ENCODE data around the gene CTIF. TPM values are rescaled to one million over a fixed set of nuclear protein-coding genes. Genes with fewer than 3 reads are reported as not detected.

The CTIF gene
- total RNA-seq, 1 donor from 2014 or later: 72.4 TPM

DNA sequence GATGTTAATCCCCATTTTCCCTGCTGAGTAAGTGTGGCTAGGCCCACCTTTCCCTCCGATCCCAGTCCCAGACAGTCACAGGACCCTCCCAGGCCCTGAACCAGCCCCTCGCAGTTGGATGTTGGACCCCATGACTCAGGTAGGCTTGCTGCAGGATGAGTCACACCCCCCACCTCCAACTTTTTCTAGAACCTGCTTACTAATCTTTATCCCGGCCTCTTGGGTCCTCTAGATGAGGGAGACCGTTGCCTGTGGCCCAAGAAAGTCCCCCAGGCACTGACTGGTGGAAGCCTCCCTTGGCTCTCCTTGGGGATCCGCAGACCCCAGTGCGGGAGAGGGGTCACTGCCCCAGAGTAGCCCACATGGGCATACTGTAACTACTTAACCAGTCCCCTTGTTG lies 313.5 kb downstream of the CTIF start:
- H3K4me1 ChIP-seq: peaks cover 22% of the 10 kb centered on the region
- no peaks in the 10 kb centered on the region for H3K36me3 ChIP-seq
- intact Hi-C loops (cut with DNase I): no loop called here
- ATAC-seq: no peak
- no peak overlapping the region for H3K27ac ChIP-seq
- no peak for DNase-seq
- H3K4me3 ChIP-seq: no peak overlapping the region
- H3K9me3 ChIP-seq: no peaks in the 10 kb centered on the region
- no peaks in the 10 kb centered on the region for H3K27me3 ChIP-seq
- TF ChIP-seq, protein P1, sequence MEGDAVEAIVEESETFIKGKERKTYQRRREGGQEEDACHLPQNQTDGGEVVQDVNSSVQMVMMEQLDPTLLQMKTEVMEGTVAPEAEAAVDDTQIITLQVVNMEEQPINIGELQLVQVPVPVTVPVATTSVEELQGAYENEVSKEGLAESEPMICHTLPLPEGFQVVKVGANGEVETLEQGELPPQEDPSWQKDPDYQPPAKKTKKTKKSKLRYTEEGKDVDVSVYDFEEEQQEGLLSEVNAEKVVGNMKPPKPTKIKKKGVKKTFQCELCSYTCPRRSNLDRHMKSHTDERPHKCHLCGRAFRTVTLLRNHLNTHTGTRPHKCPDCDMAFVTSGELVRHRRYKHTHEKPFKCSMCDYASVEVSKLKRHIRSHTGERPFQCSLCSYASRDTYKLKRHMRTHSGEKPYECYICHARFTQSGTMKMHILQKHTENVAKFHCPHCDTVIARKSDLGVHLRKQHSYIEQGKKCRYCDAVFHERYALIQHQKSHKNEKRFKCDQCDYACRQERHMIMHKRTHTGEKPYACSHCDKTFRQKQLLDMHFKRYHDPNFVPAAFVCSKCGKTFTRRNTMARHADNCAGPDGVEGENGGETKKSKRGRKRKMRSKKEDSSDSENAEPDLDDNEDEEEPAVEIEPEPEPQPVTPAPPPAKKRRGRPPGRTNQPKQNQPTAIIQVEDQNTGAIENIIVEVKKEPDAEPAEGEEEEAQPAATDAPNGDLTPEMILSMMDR (IDR thresholded peaks at IDR 0.05): no peak

DNA sequence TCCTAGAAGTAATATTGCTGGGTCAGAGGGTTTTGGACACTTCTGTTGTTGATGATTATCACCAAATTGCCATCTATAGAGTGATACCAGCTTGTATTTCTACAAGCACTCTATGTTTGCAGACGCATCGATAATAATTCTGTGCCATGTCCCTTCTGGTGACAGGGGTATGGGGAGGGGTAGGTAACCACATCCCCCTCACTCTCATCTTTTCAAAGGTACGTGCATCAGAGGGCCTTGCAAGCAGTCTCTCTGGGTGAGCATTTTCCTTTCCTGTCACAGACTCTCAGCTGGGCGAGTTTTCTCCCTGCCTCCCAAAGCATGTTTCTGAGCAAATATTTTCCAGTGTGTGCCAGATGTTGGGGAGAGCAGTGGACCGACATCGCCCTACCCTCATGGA lies 314.0 kb downstream of the CTIF start:
- Histone ChIP-seq H3K4me3 (no peak overlapping the region), H3K27ac (no peak overlapping the region), H3K27me3 (no peaks in the 10 kb centered on the region), H3K36me3 (no peaks in the 10 kb centered on the region), H3K4me1 (peaks cover 22% of the 10 kb centered on the region), H3K9me3 (no peaks in the 10 kb centered on the region)
- intact Hi-C loops (cut with DNase I): no loop called here
- TF ChIP-seq, protein P1 (IDR thresholded peaks at IDR 0.05): no peak
- no peak for ATAC-seq
- DNase-seq: no peak

DNA sequence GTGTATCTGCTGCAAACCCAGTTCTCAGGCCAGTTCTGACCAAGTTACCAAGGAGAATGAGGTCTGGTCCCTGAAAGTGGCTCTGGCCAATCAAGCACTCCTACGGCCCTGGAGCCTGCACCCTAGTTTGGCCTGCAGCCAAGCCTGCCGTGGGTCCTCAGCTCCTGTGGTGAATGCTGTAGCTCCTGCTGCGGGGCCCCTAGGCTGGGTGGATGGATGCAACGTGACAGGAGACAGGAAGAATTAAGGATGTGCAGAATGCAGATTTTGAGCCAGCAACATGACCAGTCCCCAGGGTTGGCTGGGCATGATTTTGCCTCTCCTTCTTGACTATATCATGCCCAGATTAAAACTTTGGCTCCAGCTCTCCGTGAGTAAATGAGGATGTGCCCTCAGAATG lies 314.8 kb downstream of the CTIF start:
- TF ChIP-seq, protein P1 (IDR thresholded peaks at IDR 0.05): no peak
- H3K4me3 ChIP-seq: no peak overlapping the region

DNA sequence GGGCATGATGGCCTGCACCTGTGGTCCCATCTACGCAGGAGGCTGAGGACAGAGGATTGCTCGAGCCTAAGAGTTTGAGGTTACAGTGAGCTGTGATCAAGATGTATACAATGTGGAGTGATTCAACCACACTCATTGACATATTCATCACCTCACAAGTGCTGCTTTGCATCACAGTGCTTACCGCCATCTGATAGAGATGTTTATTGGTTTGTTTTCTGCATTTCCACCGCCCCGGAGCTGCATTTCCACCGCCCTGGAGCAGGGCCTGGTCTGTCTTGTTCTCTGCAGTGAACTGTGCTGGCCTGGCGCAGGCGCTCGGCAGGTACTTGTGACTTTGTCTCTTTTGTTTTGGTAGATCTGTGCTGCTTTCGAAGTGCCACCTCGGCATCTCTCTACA lies 315.9 kb downstream of the CTIF start:
- no peak overlapping the region for H3K4me3 ChIP-seq
- H3K4me1 ChIP-seq: peaks cover 22% of the 10 kb centered on the region
- intact Hi-C loops (cut with DNase I): no loop called here
- TF ChIP-seq, protein P1 (IDR thresholded peaks at IDR 0.05): no peak
- DNase-seq (no peak), ATAC-seq (no peak)
- no peaks in the 10 kb centered on the region for H3K9me3 ChIP-seq
- no peaks in the 10 kb centered on the region for H3K36me3 ChIP-seq
- no peaks in the 10 kb centered on the region for H3K27me3 ChIP-seq
- no peak overlapping the region for H3K27ac ChIP-seq

More for the DNA sequence above, 314.8 kb downstream of the CTIF start:
- Histone ChIP-seq H3K9me3 (no peaks in the 10 kb centered on the region), H3K4me1 (peaks cover 22% of the 10 kb centered on the region), H3K27me3 (no peaks in the 10 kb centered on the region), H3K27ac (no peak overlapping the region), H3K36me3 (no peaks in the 10 kb centered on the region)
- DNase-seq: peak; percentile 57
- no peak for ATAC-seq
- intact Hi-C loops (cut with DNase I): no loop called here

DNA sequence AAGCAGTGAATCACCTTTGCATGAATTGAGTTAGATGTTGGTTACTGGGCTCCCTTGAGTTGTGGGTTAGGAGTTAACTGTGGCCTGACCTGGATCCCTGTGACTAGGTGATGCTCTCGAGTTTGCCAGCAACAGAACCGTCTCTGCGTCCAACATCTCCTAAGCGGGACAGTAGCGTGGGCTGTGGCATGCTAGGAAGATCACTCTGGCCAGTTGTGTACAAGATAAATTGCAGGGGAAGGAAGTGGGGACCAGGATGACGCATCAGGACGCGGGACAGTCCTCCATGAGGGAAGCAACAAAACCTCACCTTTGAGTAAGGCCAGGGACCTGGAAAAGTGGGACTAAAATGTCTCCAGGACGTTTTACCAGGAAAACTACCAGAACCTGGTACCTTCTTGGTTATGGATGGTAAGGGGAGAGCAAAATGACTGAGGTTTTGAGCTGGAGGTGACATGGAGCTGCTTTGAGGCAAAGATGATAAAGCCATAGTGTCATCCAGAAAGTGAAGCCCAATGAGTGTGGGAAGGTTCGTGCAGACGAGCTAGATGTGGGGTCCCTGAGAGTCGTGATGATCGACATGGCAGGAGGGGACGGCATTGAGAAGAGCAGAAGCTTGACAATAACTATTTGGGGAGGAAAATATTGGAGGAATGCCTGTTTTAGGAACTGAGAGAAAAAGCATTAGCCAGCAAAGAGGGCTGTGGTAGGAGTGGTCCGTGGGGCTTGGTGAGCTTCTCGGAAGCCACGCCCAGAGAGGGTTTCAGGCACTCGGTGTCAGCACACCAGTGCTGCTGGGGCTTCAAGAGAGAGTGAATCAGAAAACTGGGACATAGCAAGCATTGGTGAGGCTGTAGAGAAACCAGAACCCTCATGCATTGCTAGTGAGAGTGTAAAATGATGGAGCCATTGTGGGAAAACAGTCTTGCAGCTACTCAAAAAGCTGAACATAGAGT lies 316.9 kb downstream of the CTIF start:
- TF ChIP-seq, protein P1 (IDR thresholded peaks at IDR 0.05): no peak
- Histone ChIP-seq H3K9me3 (no peaks in the 10 kb centered on the region), H3K4me1 (peaks cover 17% of the 10 kb centered on the region), H3K4me3 (no peak overlapping the region), H3K36me3 (no peaks in the 10 kb centered on the region), H3K27ac (no peak overlapping the region), H3K27me3 (no peaks in the 10 kb centered on the region)
- ATAC-seq (peak; percentile 27), DNase-seq (peak; percentile 60)
- intact Hi-C loops (cut with DNase I): no loop called here

All from upper lobe of right lung (tissue), 1 donor.